B cell (primary cell): ENCODE measurements around the gene ACIN1. TPM values are rescaled to one million over a fixed set of nuclear protein-coding genes. Genes with fewer than 3 reads are reported as not detected.

Experiments
- ATAC-seq: fragments of 200-7000 bp; cut with Tn5 transposase; one replicate; pipeline ENCODE4 v1.10.0; 2021; ENCODE audit warnings: low read depth, mild to moderate bottlenecking, moderate number of reproducible peaks, moderate library complexity
- CTCF ChIA-PET: fragments of 350-600 bp; sonication (Branson Sonifier 250); formaldehyde crosslinking; loops from one replicate; lab custom pipeline; 2021; ENCODE audit warnings: antibody characterized with exemption, inconsistent platforms; lab: Charles Lee
- POLR2A ChIA-PET: fragments of 350-600 bp; sonication (Branson Sonifier 250); formaldehyde crosslinking; loops from one replicate; lab custom pipeline; 2021; ENCODE audit warnings: antibody characterized with exemption; lab: Charles Lee
- DNase-seq: peaks from one replicate; pipeline ENCODE4 v3.0.0; 2013
- H2AFZ ChIP-seq: 2 replicates; pipeline ENCODE4 v1.6.1; 2012; ENCODE audit warnings: mild to moderate bottlenecking, low read depth, low read length; ENCODE audit not compliant: insufficient read depth, poor library complexity, severe bottlenecking
- H3K27ac ChIP-seq, 2 donors: 1 replicate in 1 of 2; 2 replicates in 1 of 2; pipeline ENCODE4 v1.5.1; 2012 to 2013; ENCODE audit warnings: low read length in 2 of 2, mild to moderate bottlenecking in 2 of 2, moderate library complexity in 1 of 2
- H3K27me3 ChIP-seq, 4 experiments: fragments of 200-600 bp in 1 of 4; sonication (generic) in 1 of 4; replicated peaks in 1 of 4; 1 replicate in 2 of 4; 2 replicates in 2 of 4; pipeline versions ENCODE4 v1.6.1 to v1.7.0; 2013 to 2016; ENCODE audit warnings: low read length in 3 of 4, mild to moderate bottlenecking in 2 of 4, mixed read lengths in 1 of 4, moderate library complexity in 1 of 4; ENCODE audit not compliant: insufficient read depth in 4 of 4, control insufficient read depth in 3 of 4; ENCODE audit errors: control extremely low read depth in 1 of 4
- H3K36me3 ChIP-seq, 2 experiments: replicated peaks in 1 of 2; 1 replicate in 1 of 2; 2 replicates in 1 of 2; pipeline versions ENCODE4 v1.6.1 to v1.7.1; 2013; ENCODE audit warnings: low read length in 1 of 2; ENCODE audit not compliant: insufficient read depth in 2 of 2, control insufficient read depth in 1 of 2; ENCODE audit errors: control extremely low read depth in 1 of 2, extremely low read depth in 1 of 2
- H3K4me1 ChIP-seq, 2 donors: fragments of 200-600 bp in 1 of 2; sonication (generic) in 1 of 2; 1 replicate in 1 of 2; 2 replicates in 1 of 2; pipeline versions ENCODE4 v1.5.1 to v1.6.1; 2013 to 2017; ENCODE audit warnings: low read length in 2 of 2; ENCODE audit not compliant: control insufficient read depth in 2 of 2, insufficient read depth in 2 of 2
- H3K4me2 ChIP-seq: replicated peaks from 2 replicates; pipeline ENCODE3; 2012; ENCODE audit warnings: mild to moderate bottlenecking, low read depth, low read length; ENCODE audit not compliant: poor library complexity, severe bottlenecking
- H3K4me3 ChIP-seq, 5 experiments: fragments of 200-600 bp in 1 of 5; sonication (generic) in 1 of 5; 1 replicate in 3 of 5; 2 replicates in 2 of 5; pipeline versions ENCODE4 v1.5.1 to v1.7.0; 2011 to 2016; ENCODE audit warnings: low read length in 4 of 5, mild to moderate bottlenecking in 4 of 5, low read depth in 2 of 5, control low read depth in 1 of 5, moderate library complexity in 1 of 5; ENCODE audit not compliant: insufficient read depth in 1 of 5; ENCODE audit errors: control extremely low read depth in 1 of 5, extremely low read depth in 1 of 5
- H3K79me2 ChIP-seq: fragments of 200-600 bp; sonication (generic); one replicate; pipeline ENCODE4 v1.6.0; 2016; ENCODE audit warnings: low read length; ENCODE audit not compliant: control insufficient read depth, insufficient read depth
- H3K9ac ChIP-seq: fragments of 200-600 bp; sonication (generic); 2 replicates; pipeline ENCODE4 v1.6.1; 2017; ENCODE audit warnings: mild to moderate bottlenecking, low read length, moderate library complexity
- H3K9me3 ChIP-seq, 3 donors: one replicate each; pipeline versions ENCODE4 v1.6.1 to v1.7.1; 2013; ENCODE audit warnings: low read length in 2 of 3; ENCODE audit not compliant: control insufficient read depth in 2 of 3, insufficient read depth in 1 of 3; ENCODE audit errors: control extremely low read depth in 1 of 3
- H4K20me1 ChIP-seq: 2 replicates; pipeline ENCODE4 v1.6.0; 2012; ENCODE audit warnings: mild to moderate bottlenecking, low read length; ENCODE audit not compliant: insufficient read depth, control insufficient read depth, poor library complexity, severe bottlenecking
- H3K27ac Mint-ChIP-seq: one replicate; pipeline ENCODE4 v1.8.0; 2021; ENCODE audit warnings: mixed read lengths
- H3K27me3 Mint-ChIP-seq: one replicate; pipeline ENCODE4 v1.8.0; 2021; ENCODE audit warnings: mixed read lengths
- H3K4me1 Mint-ChIP-seq: one replicate; pipeline ENCODE4 v1.8.0; 2021; ENCODE audit warnings: mixed read lengths
- H3K4me3 Mint-ChIP-seq: one replicate; pipeline ENCODE4 v1.8.0; 2021; ENCODE audit warnings: mixed read lengths
- H3K9me3 Mint-ChIP-seq: one replicate; pipeline ENCODE4 v1.8.0; 2022; ENCODE audit warnings: mixed read lengths; ENCODE audit not compliant: insufficient read depth
- EZH2 ChIP-seq: IDR thresholded peaks from 2 replicates; pipeline ENCODE4 v1.6.1; 2012; ENCODE audit warnings: borderline replicate concordance, low read depth, mild to moderate bottlenecking, moderate library complexity, low read length; ENCODE audit not compliant: insufficient read depth, poor library complexity, severe bottlenecking
- whole genome bisulfite sequencing: methylation state at CpG from one replicate; pipeline ENCODE4 v1.1.5; 2013; ENCODE audit warnings: missing lambda C conversion rate; ENCODE audit not compliant: insufficient coverage; 5-methylcytosine and 5-hydroxymethylcytosine counted together
- intact Hi-C: fragments of 100-400 bp; cut with micrococcal nuclease; formaldehyde crosslinking; loops from one replicate; pipeline ENCODE4 v1.10.0; 2022
- polyA plus RNA-seq: library from polyadenylated mRNA; depleted of rRNA; stranded (reverse); fragments of >200 nt; gene quantifications from 2 replicates; pipeline ENCODE4 v1.2.3, GENCODE V29; 2012
- total RNA-seq, 2 donors: library from RNA; stranded (reverse); fragments of 120-200 nt in 1 of 2; gene quantifications; 1 replicate in 1 of 2; 2 replicates in 1 of 2; pipeline versions ENCODE4 v1.2.3 to v1.2.4, GENCODE V29; 2013 to 2022
- TF ChIP-seq, protein P1 (sequence below): fragments of 200-600 bp; IDR thresholded peaks from one replicate; pipeline ENCODE4 v1.8.0; 2022; ENCODE audit warnings: antibody characterized with exemption, mild to moderate bottlenecking

ACIN1 gene
- total and polyA plus RNA-seq, 2 donors (not counting 1 experiment from before 2014, with no cell fraction given) = 178 to 359 TPM

DNA sequence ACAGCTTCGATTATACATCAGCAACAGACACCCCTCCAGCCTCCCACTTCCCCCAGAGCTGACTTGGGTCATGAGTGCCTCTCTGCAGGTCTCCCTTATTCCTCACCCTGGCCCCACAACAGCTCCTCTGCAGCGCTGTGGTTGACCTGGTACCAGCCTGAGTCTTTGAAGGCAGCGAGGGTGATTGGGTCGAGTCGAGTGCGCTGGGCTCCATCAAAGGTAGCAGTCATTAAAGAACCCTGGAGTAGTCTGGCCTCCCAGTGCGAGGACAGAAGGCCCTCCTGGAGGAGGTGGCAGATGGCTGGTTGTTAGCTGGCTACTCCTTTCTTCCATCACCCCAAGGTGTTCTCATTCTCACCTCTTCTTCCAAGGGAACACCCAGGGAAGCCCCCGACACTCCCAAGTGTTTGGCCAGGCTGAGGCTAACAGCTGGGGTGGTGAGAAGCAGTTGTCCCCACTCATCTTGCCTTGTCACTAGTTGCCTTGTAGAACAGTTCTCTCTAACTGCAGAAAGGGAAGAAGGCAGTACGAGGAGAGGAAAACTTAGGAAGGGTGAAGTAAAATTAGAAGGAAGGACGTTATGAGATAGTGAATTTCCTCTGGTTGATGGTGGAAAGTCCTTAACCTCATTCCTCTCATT is 7.2 kb upstream of the ACIN1 start:
- intact Hi-C loops = no loop called here
- Histone ChIP-seq H3K9me3 (no peaks in the 10 kb centered on the region), H4K20me1 (peaks cover 5% of the 10 kb centered on the region), H3K9ac (no peak overlapping the region), H2AFZ (no peak overlapping the region), H3K36me3 (peaks cover 5 to 25% of the 10 kb centered on the region in 2 experiments), H3K79me2 (peaks cover 28% of the 10 kb centered on the region), H3K4me2 (no peak overlapping the region), H3K27me3 (no peaks in the 10 kb centered on the region), H3K27ac (no peak overlapping the region), H3K4me3 (no peak overlapping the region), H3K4me1 (peaks cover under 1 to 2% of the 10 kb centered on the region in 2 donors)
- H3K4me3 Mint-ChIP-seq = no peak overlapping the region
- no peak for ATAC-seq
- ChIA-PET POLR2A (no interaction called here), CTCF (interaction anchor here (0.6 to 1.7 kb wide), 2 partner anchors 34 to 370 kb away, joined by 4 to 5 read pairs; no protein-coding TSS in a partner anchor)
- 89% methylated on average over 6 of the region's 10 CpGs for WGBS
- DNase-seq = no peak
- H3K9me3 Mint-ChIP-seq = no peaks in the 10 kb centered on the region
- H3K27me3 Mint-ChIP-seq = no peaks in the 10 kb centered on the region
- H3K27ac Mint-ChIP-seq = no peak overlapping the region
- TF ChIP-seq, protein P1, sequence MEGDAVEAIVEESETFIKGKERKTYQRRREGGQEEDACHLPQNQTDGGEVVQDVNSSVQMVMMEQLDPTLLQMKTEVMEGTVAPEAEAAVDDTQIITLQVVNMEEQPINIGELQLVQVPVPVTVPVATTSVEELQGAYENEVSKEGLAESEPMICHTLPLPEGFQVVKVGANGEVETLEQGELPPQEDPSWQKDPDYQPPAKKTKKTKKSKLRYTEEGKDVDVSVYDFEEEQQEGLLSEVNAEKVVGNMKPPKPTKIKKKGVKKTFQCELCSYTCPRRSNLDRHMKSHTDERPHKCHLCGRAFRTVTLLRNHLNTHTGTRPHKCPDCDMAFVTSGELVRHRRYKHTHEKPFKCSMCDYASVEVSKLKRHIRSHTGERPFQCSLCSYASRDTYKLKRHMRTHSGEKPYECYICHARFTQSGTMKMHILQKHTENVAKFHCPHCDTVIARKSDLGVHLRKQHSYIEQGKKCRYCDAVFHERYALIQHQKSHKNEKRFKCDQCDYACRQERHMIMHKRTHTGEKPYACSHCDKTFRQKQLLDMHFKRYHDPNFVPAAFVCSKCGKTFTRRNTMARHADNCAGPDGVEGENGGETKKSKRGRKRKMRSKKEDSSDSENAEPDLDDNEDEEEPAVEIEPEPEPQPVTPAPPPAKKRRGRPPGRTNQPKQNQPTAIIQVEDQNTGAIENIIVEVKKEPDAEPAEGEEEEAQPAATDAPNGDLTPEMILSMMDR = no peak
- no peak for TF ChIP-seq EZH2
- peaks cover 18% of the 10 kb centered on the region for H3K4me1 Mint-ChIP-seq

- intact Hi-C loops = no loop called here
- Histone ChIP-seq H3K27ac (no peak overlapping the region), H3K9me3 (no peaks in the 10 kb centered on the region), H3K4me3 (no peak overlapping the region), H3K9ac (no peak overlapping the region), H3K4me1 (peaks cover 7 to 9% of the 10 kb centered on the region in 2 donors), H4K20me1 (peaks cover 5% of the 10 kb centered on the region), H3K79me2 (peaks cover 35% of the 10 kb centered on the region), H3K27me3 (no peaks in the 10 kb centered on the region), H3K36me3 (peaks cover 5 to 25% of the 10 kb centered on the region in 2 experiments), H2AFZ (no peak overlapping the region), H3K4me2 (no peak overlapping the region)
- DNase-seq (no peak), ATAC-seq (no peak)
- Mint-ChIP-seq H3K4me3 (no peak overlapping the region), H3K4me1 (peaks cover 21% of the 10 kb centered on the region), H3K9me3 (no peaks in the 10 kb centered on the region), H3K27me3 (no peaks in the 10 kb centered on the region), H3K27ac (no peak overlapping the region)
- 100% methylated on average over 1 of the region's 6 CpGs for WGBS
- TF ChIP-seq EZH2 = no peak
- TF ChIP-seq, protein P1 = no peak
- ChIA-PET POLR2A (interaction anchor here (0.5 kb wide), 1 partner anchor 28 kb away, joined by 5 read pairs; no protein-coding TSS in a partner anchor), CTCF (interaction anchor here (1.7 kb wide), 1 partner anchor 33 kb away, joined by 5 read pairs; no protein-coding TSS in a partner anchor)
Measured at GRCh38 chr14:23101213-23101970, 6.5 kb upstream of the ACIN1 start.
